Nephron progenitor cell (in vitro differentiated cells): Measurements from ENCODE around the gene PLXNA2.
A peak's percentile ranks its signal among the peaks of the same experiment; 100 is the strongest.

Experiments used
- DNase-seq: peaks from one replicate; pipeline ENCODE4 v3.0.0; 2021
- H3K27ac Mint-ChIP-seq: 2 replicates; pipeline ENCODE4 v1.8.0; 2021; ENCODE audit warnings: mild to moderate bottlenecking, moderate library complexity, mixed read lengths
- H3K27me3 Mint-ChIP-seq: 2 replicates; pipeline ENCODE4 v1.8.0; 2021; ENCODE audit warnings: mild to moderate bottlenecking, low read depth, mixed read lengths; ENCODE audit not compliant: poor library complexity
- H3K36me3 Mint-ChIP-seq: 2 replicates; pipeline ENCODE4 v1.8.0; 2021; ENCODE audit warnings: low read depth, mixed read lengths
- H3K4me1 Mint-ChIP-seq: 2 replicates; pipeline ENCODE4 v1.8.0; 2021; ENCODE audit warnings: mixed read lengths
- H3K4me3 Mint-ChIP-seq: 2 replicates; pipeline ENCODE4 v1.8.0; 2021; ENCODE audit warnings: mild to moderate bottlenecking, moderate library complexity, mixed read lengths
- H3K9me3 Mint-ChIP-seq: 2 replicates; pipeline ENCODE4 v1.8.0; 2021; ENCODE audit warnings: mild to moderate bottlenecking, moderate library complexity, mixed read lengths
- TF ChIP-seq, protein P1 (sequence below): fragments of 200-600 bp; sonication (generic); IDR thresholded peaks from 2 replicates; pipeline ENCODE4 v1.5.0; 2021; ENCODE audit warnings: antibody characterized with exemption

The PLXNA2 gene

DNA sequence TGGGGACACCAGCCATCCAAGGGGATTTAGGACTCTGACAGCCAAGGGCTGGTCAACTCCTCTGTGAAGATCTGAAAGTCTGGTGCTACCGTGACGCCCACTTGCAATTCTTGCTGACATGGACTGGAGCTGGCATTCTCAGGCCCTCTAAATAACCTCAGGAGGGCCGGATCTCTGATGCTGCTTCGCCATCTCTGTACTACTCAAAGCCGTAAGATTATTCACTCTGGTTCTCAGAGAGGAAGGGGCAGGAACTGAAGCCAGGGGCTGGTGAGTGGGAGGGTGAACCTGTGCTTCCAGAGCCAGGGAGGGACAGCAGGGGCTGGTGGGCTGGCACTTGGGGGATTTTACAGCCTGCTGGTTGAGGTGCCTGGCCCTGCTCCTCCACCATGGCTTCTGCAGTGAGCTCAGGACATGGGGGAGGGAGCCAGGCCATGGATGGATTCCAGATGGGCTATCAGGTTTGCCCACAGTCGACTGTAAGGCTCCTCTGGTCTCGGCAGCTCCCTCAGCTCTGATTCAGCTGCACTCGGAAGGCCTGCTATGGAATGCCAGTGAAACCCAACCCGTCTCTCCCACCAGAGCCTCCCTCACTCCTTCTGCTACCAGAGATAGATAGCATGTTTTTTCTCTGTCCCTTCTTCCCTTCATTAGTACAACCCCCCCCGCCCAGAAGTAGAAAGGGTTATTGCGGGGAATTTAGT is 84.5 kb downstream of the PLXNA2 start:
- Mint-ChIP-seq H3K9me3 (no peaks in the 10 kb centered on the region), H3K4me1 (peaks cover 87% of the 10 kb centered on the region), H3K4me3 (peak overlapping the region; percentile 43), H3K36me3 (peaks cover under 1% of the 10 kb centered on the region), H3K27me3 (peaks cover 25% of the 10 kb centered on the region), H3K27ac (peak overlapping the region; percentile 97)
- peak; percentile 68 for DNase-seq
- TF ChIP-seq, protein P1, sequence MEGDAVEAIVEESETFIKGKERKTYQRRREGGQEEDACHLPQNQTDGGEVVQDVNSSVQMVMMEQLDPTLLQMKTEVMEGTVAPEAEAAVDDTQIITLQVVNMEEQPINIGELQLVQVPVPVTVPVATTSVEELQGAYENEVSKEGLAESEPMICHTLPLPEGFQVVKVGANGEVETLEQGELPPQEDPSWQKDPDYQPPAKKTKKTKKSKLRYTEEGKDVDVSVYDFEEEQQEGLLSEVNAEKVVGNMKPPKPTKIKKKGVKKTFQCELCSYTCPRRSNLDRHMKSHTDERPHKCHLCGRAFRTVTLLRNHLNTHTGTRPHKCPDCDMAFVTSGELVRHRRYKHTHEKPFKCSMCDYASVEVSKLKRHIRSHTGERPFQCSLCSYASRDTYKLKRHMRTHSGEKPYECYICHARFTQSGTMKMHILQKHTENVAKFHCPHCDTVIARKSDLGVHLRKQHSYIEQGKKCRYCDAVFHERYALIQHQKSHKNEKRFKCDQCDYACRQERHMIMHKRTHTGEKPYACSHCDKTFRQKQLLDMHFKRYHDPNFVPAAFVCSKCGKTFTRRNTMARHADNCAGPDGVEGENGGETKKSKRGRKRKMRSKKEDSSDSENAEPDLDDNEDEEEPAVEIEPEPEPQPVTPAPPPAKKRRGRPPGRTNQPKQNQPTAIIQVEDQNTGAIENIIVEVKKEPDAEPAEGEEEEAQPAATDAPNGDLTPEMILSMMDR, result no peak

DNA sequence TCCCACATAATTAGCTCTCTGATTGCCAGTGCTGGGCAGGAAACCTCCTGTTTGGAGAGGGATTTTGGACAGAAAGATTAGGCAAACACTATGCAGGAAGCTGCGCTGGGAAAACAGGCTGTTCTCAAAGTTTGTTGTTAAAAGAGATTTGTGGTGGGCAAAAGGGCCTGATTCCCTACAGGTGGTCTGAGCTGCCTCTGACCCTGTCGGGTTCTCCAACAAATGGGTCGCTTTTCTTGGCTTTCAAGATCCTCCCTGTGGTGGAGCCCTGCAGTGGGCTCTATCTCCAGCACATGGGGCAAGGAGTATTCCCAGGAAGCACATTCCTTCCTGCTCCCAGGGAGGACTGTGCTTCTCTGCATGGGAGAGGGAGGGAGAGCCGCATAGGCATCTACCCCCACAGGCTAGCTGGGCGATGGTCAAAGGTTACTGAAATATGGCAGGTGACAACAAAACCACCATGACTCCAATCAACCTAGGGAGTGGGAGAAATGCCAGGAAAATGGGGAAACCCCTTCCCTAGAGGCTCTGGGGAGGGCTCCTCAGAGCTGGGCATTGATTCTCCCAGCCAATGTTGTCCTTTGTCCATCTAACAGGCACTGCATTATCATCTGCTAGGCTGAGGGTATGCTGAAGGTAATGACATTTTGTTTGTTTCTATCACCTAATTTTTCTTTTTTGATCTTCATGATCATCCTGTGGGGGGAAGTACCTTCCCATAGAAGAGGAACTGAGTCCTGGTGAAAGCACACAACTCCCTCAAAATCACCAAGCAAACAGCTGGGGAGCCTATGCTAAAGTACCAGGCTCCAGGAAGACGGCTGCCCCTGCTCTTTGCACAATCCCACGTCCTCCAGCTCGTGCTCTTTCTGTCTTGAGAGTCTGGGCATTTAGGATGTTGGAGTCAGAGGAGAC is 85.3 kb downstream of the PLXNA2 start:
- TF ChIP-seq, protein P1, result no peak
- H3K4me1 Mint-ChIP-seq, result peaks cover 87% of the 10 kb centered on the region
- peak overlapping the region; percentile 97 for H3K27ac Mint-ChIP-seq
- DNase-seq, result no peak
- H3K27me3 Mint-ChIP-seq, result peaks cover 23% of the 10 kb centered on the region
- no peaks in the 10 kb centered on the region for H3K9me3 Mint-ChIP-seq
- H3K36me3 Mint-ChIP-seq, result peaks cover 4% of the 10 kb centered on the region
- H3K4me3 Mint-ChIP-seq, result peak overlapping the region; percentile 43

DNA sequence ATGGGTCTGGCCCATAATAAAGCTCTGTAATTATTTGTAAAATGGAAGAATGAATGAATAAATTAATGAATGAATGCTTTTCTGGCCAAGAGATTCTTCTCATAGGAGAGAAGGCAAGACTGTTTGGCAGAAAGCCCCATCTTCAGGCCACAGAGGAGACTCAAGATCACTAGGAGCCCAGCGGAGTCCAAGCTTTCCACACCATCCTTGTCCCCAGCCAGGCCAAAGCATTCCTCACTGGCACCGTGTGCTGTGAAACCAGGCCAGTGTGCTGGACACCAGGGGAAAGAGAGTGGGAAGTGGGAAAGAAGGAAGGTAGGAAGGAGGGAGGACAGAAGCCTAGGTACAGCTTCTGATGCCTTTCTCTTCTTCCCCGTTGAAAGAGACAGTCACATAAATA is 86.4 kb downstream of the PLXNA2 start:
- Mint-ChIP-seq H3K27ac (no peak overlapping the region), H3K4me3 (no peak overlapping the region), H3K4me1 (peaks cover 81% of the 10 kb centered on the region)

DNA sequence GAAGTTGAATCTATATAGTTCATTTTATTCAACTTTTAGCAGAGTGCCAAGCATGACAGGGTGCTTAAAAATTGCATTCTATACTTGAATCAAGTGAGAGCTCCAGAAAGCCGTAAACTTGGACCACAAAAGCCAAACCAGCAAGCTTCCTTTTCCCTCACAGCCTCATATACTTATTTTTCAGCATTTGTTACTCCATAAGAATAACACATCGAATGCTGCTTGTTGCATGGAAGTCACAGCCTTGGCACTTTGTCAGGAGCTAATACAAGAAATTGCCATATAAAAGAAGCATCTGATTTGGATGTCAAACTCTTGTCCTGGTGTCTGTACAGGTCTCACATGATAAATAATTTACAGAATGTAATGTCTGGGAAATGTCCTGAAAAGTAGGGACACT is 87.4 kb downstream of the PLXNA2 start:
- Mint-ChIP-seq H3K4me1 (peaks cover 70% of the 10 kb centered on the region), H3K9me3 (no peaks in the 10 kb centered on the region), H3K27ac (no peak overlapping the region), H3K4me3 (no peak overlapping the region), H3K36me3 (peaks cover 4% of the 10 kb centered on the region), H3K27me3 (peaks cover 8% of the 10 kb centered on the region)
- TF ChIP-seq, protein P1, result no peak
- no peak for DNase-seq

More for the DNA sequence above, 86.4 kb downstream of the PLXNA2 start:
- no peaks in the 10 kb centered on the region for H3K9me3 Mint-ChIP-seq
- peaks cover 14% of the 10 kb centered on the region for H3K27me3 Mint-ChIP-seq
- TF ChIP-seq, protein P1, result no peak
- peaks cover 4% of the 10 kb centered on the region for H3K36me3 Mint-ChIP-seq
- DNase-seq, result no peak

DNA sequence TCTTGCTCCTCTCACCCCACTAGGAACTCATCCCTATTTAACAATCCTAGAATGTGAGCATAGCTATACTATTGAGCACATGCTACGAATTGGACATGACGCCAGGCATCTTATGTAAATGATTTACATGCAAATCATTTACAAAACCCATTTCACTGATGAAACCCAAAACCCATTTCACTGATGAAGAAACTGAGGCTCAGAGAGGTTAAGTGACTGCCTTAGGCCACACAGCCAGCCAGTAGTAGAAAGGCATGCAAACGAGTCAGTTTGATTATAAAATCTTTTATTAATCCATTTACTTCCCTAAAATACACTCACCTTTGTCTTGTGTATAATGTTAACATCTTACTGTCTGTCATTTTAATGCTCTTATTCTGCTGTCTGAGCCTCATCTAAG is 87.9 kb downstream of the PLXNA2 start:
- peaks cover 66% of the 10 kb centered on the region for H3K4me1 Mint-ChIP-seq
- TF ChIP-seq, protein P1, result no peak
- no peak overlapping the region for H3K27ac Mint-ChIP-seq
- H3K27me3 Mint-ChIP-seq, result peaks cover 8% of the 10 kb centered on the region
- peaks cover 4% of the 10 kb centered on the region for H3K36me3 Mint-ChIP-seq
- DNase-seq, result no peak
- H3K9me3 Mint-ChIP-seq, result no peaks in the 10 kb centered on the region
- H3K4me3 Mint-ChIP-seq, result no peak overlapping the region
